ENCODE measurements around the gene NCBP3.

DNA sequence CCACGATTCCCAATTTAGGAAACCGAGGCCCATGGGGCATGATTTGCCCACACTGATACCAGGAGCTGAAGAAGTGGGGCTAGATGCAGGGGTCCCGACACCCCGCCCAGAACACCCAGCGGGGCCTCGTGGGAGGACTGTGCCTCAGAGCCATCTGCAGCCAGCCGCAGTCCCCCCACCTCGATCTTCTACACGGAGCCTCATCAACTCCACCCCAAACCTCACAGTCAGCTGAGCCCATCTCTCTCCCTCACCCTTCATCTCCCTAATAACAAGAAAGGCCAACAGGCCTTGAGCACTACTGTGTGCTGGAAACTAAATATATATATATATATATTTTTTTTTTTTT lies 49.2 kb downstream of the NCBP3 start:
- TF ChIP-seq, protein P1, sequence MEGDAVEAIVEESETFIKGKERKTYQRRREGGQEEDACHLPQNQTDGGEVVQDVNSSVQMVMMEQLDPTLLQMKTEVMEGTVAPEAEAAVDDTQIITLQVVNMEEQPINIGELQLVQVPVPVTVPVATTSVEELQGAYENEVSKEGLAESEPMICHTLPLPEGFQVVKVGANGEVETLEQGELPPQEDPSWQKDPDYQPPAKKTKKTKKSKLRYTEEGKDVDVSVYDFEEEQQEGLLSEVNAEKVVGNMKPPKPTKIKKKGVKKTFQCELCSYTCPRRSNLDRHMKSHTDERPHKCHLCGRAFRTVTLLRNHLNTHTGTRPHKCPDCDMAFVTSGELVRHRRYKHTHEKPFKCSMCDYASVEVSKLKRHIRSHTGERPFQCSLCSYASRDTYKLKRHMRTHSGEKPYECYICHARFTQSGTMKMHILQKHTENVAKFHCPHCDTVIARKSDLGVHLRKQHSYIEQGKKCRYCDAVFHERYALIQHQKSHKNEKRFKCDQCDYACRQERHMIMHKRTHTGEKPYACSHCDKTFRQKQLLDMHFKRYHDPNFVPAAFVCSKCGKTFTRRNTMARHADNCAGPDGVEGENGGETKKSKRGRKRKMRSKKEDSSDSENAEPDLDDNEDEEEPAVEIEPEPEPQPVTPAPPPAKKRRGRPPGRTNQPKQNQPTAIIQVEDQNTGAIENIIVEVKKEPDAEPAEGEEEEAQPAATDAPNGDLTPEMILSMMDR (IDR thresholded peaks at IDR 0.05), result no peak
- no peak for TF ChIP-seq POLR2A (IDR thresholded peaks at IDR 0.05)

All from Peyer's patch (tissue), 4 donors.